Measurements from ENCODE around the gene OR51I1. TPM values are rescaled to one million over a fixed set of nuclear protein-coding genes. Genes with fewer than 3 reads are reported as not detected.

Gene OR51I1
- polyA plus RNA-seq, 1 donor from 2014 or later: not detected

- TF ChIP-seq SMC3 (conservative IDR thresholded peaks at IDR 0.05; ENCODE audit: poor library complexity) (no peak), CTCF (IDR thresholded peaks at IDR 0.05; ENCODE audit: poor library complexity, severe bottlenecking) (no peak), EP300 (conservative IDR thresholded peaks at IDR 0.05; ENCODE audit: poor library complexity, severe bottlenecking) (no peak), POLR2AphosphoS5 (IDR thresholded peaks at IDR 0.05) (no peak), REST (IDR thresholded peaks at IDR 0.05; ENCODE audit: borderline replicate concordance) (no peak), MXI1 (conservative IDR thresholded peaks at IDR 0.05; ENCODE audit: poor library complexity, severe bottlenecking) (no peak), RAD21 (conservative IDR thresholded peaks at IDR 0.05) (no peak), TAF1 (IDR thresholded peaks at IDR 0.05; ENCODE audit: low read depth) (no peak), EZH2 (IDR thresholded peaks at IDR 0.05; ENCODE audit: borderline replicate concordance, insufficient read depth, low read length, poor library complexity, severe bottlenecking) (no peak)
Observed at GRCh38 chr11:5488798-5489399, 47.6 kb upstream of the OR51I1 start.

GRCh38 chr11:5488385-5488784 is 47.1 kb upstream of the OR51I1 start, which contains the start of gene OR52D1:
Gene OR52D1, plus strand, starts transcription at chr11:5488685. Its CDS starts 22 bp downstream, at chr11:5488707.
- Histone ChIP-seq H3K9ac (ENCODE audit: low read length) (no peak within 1 kb of the TSS), H3K27ac (ENCODE audit: low read length) (no peak within 1 kb of the TSS), H3K27me3 (ENCODE audit: insufficient read depth, low read depth, low read length) (no peaks in the 10 kb centered on the region), H3F3A (ENCODE audit: insufficient read depth, low read length, poor library complexity, severe bottlenecking) (no peaks in the 10 kb centered on the region), H4K20me1 (ENCODE audit: insufficient read depth) (no peaks in the 10 kb centered on the region), H3K79me2 (replicated peaks; ENCODE audit: insufficient read depth, low read length) (no peaks in the 10 kb centered on the region), H3K9me2 (ENCODE audit: insufficient read depth, low read length) (no peaks in the 10 kb centered on the region), H3K4me3 (ENCODE audit: low read length) (no peak within 1 kb of the TSS), H3K4me2 (ENCODE audit: low read length) (no peak within 1 kb of the TSS), H3K36me3 (ENCODE audit: insufficient read depth, low read length) (no peaks in the 10 kb centered on the region), H2AFZ (ENCODE audit: low read depth, low read length) (no peak within 1 kb of the TSS), H3K9me3 (ENCODE audit: low read length) (no peaks in the 10 kb centered on the region)
- no peak for TF ChIP-seq CTCF (IDR thresholded peaks at IDR 0.05; ENCODE audit: poor library complexity, severe bottlenecking)
- no peak for TF ChIP-seq REST (IDR thresholded peaks at IDR 0.05; ENCODE audit: borderline replicate concordance)

More at GRCh38 chr11:5488798-5489399, 47.6 kb upstream of the OR51I1 start:
- Histone ChIP-seq H3K79me2 (replicated peaks; ENCODE audit: insufficient read depth, low read length) (no peaks in the 10 kb centered on the region), H3K36me3 (ENCODE audit: insufficient read depth, low read length) (no peaks in the 10 kb centered on the region), H3K27me3 (ENCODE audit: insufficient read depth, low read depth, low read length) (no peaks in the 10 kb centered on the region), H3F3A (ENCODE audit: insufficient read depth, low read length, poor library complexity, severe bottlenecking) (no peaks in the 10 kb centered on the region), H3K9me3 (ENCODE audit: low read length) (no peaks in the 10 kb centered on the region), H3K4me2 (ENCODE audit: low read length) (no peak overlapping the region), H3K4me3 (ENCODE audit: low read length) (no peak overlapping the region), H3K9me2 (ENCODE audit: insufficient read depth, low read length) (no peaks in the 10 kb centered on the region), H3K27ac (ENCODE audit: low read length) (no peak overlapping the region), H2AFZ (ENCODE audit: low read depth, low read length) (no peak overlapping the region), H3K9ac (ENCODE audit: low read length) (no peak overlapping the region), H4K20me1 (ENCODE audit: insufficient read depth) (no peaks in the 10 kb centered on the region)

Measured in neural cell (in vitro differentiated cells).